Measurements from ENCODE around the gene DIS3.
A peak's percentile ranks its signal among the peaks of the same experiment; 100 is the strongest.
"Not testable (repeated sequence)": the region's sequence is repeated elsewhere in the genome, so short reads cannot be mapped to it uniquely, and the experiment has no call there.

DIS3 gene

DNA sequence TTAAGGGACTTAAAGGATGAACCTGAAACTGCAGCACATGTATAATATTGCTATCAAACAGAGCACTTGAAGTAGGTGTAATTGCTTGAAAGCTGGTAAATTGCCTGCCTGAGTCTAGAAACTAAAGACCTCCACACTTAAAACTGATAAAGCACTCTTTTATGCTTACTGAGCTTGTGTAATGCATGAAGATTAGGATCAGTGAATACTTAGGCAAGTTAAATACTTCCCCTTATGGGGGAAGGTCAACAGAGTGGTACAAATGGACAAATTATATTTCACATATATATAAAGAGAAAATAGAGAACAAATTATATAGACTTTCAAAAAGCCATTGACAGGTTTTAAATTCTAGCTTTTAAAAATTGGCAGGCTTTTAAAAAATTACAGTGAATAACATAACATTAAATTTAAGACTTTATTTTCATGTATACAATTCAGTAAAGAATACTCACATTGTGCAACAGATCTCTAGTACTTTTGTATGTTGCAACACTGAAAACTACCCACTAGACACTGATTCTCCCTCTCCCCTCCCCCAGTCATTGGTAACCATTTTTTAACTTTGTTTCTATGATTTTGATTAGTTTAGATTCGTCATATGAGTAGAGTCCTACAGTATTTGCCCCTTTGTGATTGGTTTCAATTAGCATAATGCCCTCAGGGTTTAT, 24.1 kb upstream of the DIS3 start:
- DNase-seq (ENCODE audit: low read depth) = no peak
- no peak overlapping the region for H3K4me3 ChIP-seq (ENCODE audit: low read length)
- TF ChIP-seq, protein P1, sequence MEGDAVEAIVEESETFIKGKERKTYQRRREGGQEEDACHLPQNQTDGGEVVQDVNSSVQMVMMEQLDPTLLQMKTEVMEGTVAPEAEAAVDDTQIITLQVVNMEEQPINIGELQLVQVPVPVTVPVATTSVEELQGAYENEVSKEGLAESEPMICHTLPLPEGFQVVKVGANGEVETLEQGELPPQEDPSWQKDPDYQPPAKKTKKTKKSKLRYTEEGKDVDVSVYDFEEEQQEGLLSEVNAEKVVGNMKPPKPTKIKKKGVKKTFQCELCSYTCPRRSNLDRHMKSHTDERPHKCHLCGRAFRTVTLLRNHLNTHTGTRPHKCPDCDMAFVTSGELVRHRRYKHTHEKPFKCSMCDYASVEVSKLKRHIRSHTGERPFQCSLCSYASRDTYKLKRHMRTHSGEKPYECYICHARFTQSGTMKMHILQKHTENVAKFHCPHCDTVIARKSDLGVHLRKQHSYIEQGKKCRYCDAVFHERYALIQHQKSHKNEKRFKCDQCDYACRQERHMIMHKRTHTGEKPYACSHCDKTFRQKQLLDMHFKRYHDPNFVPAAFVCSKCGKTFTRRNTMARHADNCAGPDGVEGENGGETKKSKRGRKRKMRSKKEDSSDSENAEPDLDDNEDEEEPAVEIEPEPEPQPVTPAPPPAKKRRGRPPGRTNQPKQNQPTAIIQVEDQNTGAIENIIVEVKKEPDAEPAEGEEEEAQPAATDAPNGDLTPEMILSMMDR (conservative IDR thresholded peaks at IDR 0.05; ENCODE audit: low read depth, low read length) = no peak

DNA sequence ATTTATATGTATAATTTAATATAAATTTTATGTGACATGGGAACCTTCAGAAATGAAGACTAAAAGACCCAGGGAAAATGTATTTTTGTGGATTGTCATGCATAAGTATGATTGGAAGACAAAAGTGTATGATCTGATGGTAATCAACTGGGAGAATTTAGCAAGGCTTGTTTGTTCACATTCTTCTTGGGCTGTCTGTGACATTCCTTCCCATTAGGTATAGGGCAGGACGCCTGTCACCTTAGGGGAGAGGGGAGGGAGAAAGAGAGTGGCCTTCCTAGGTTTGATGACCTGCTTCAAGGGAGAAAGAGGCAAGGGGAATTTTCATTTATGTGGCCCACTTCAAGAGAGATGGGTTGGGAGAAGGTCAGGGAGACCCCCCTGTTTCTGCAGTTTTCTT, 22.6 kb upstream of the DIS3 start:
- TF ChIP-seq, protein P1 (conservative IDR thresholded peaks at IDR 0.05; ENCODE audit: low read depth, low read length) = no peak
- DNase-seq (ENCODE audit: low read depth) = no peak
- H3K4me3 ChIP-seq (ENCODE audit: low read length) = no peak overlapping the region

- TF ChIP-seq, protein P1 (conservative IDR thresholded peaks at IDR 0.05; ENCODE audit: low read depth, low read length) = no peak
- no peak for DNase-seq (ENCODE audit: low read depth)
- H3K4me3 ChIP-seq (ENCODE audit: low read length) = no peak overlapping the region
Measured at GRCh38 chr13:72798817-72799216, 17.1 kb upstream of the DIS3 start.

- TF ChIP-seq, protein P1 (conservative IDR thresholded peaks at IDR 0.05; ENCODE audit: low read depth, low read length) = no peak
- DNase-seq (ENCODE audit: low read depth) = no peak
- no peak overlapping the region for H3K4me3 ChIP-seq (ENCODE audit: low read length)
Measured at GRCh38 chr13:72792640-72793039, 10.9 kb upstream of the DIS3 start.

- no peak for DNase-seq (ENCODE audit: low read depth)
- H3K4me3 ChIP-seq (ENCODE audit: low read length) = no peak overlapping the region
- TF ChIP-seq, protein P1 (conservative IDR thresholded peaks at IDR 0.05; ENCODE audit: low read depth, low read length) = no peak
Measured at GRCh38 chr13:72788831-72789230, 7.1 kb upstream of the DIS3 start.

DNA sequence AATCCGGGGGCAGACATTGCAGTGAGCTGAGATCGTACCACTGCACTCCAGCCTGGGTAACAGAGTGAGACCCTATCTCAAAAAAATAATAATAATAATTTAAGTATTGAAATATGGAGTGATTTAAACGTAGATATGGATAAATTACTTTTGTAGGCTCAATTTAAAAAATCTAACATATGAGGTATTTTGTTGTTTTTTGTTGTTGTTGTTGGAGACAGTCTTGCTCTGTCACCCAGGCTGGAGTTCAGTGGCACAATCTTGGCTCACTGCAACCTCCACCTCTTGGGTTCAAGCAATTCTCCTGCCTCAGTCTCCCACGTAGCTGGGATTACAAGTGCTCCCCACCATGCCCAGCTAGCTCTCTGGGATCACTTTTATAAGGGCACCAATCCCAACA, 3.0 kb upstream of the DIS3 start:
- not testable (repeated sequence) for H3K4me3 ChIP-seq (ENCODE audit: low read length); DNase-seq (ENCODE audit: low read depth)

- peak overlapping the region; percentile 99 for H3K4me3 ChIP-seq (ENCODE audit: low read length)
- TF ChIP-seq, protein P1 (conservative IDR thresholded peaks at IDR 0.05; ENCODE audit: low read depth, low read length) = no peak
- no peak for DNase-seq (ENCODE audit: low read depth)
Measured at GRCh38 chr13:72782717-72783116, 1.0 kb upstream of the DIS3 start.

All from retinal pigment epithelial cell (primary cell).